ENCODE measurements around the gene RNF224.

GRCh38 chr9:137194388-137194787 is 32.9 kb upstream of the RNF224 start:
- TF ChIP-seq, protein P1, sequence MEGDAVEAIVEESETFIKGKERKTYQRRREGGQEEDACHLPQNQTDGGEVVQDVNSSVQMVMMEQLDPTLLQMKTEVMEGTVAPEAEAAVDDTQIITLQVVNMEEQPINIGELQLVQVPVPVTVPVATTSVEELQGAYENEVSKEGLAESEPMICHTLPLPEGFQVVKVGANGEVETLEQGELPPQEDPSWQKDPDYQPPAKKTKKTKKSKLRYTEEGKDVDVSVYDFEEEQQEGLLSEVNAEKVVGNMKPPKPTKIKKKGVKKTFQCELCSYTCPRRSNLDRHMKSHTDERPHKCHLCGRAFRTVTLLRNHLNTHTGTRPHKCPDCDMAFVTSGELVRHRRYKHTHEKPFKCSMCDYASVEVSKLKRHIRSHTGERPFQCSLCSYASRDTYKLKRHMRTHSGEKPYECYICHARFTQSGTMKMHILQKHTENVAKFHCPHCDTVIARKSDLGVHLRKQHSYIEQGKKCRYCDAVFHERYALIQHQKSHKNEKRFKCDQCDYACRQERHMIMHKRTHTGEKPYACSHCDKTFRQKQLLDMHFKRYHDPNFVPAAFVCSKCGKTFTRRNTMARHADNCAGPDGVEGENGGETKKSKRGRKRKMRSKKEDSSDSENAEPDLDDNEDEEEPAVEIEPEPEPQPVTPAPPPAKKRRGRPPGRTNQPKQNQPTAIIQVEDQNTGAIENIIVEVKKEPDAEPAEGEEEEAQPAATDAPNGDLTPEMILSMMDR (IDR thresholded peaks at IDR 0.05; ENCODE audit: insufficient read depth, low read depth, low read length) = no peak
- TF ChIP-seq EZH2 (IDR thresholded peaks at IDR 0.05; ENCODE audit: insufficient read depth, low read length) = no peak
